DLD1 (cell line): ENCODE results near the gene TP53.

Experiments used
- in situ Hi-C: cut with HindIII; loops from 2 replicates; pipeline ENCODE4 v1.10.0; 2017; ENCODE audit warnings: low sequenced_read_pairs

Gene TP53

GRCh38 chr17:7707446-7707845 is 20.2 kb upstream of the TP53 start:
- in situ Hi-C loops = no loop called here

GRCh38 chr17:7706631-7707354 is 19.5 kb upstream of the TP53 start:
- in situ Hi-C loops = no loop called here

DNA sequence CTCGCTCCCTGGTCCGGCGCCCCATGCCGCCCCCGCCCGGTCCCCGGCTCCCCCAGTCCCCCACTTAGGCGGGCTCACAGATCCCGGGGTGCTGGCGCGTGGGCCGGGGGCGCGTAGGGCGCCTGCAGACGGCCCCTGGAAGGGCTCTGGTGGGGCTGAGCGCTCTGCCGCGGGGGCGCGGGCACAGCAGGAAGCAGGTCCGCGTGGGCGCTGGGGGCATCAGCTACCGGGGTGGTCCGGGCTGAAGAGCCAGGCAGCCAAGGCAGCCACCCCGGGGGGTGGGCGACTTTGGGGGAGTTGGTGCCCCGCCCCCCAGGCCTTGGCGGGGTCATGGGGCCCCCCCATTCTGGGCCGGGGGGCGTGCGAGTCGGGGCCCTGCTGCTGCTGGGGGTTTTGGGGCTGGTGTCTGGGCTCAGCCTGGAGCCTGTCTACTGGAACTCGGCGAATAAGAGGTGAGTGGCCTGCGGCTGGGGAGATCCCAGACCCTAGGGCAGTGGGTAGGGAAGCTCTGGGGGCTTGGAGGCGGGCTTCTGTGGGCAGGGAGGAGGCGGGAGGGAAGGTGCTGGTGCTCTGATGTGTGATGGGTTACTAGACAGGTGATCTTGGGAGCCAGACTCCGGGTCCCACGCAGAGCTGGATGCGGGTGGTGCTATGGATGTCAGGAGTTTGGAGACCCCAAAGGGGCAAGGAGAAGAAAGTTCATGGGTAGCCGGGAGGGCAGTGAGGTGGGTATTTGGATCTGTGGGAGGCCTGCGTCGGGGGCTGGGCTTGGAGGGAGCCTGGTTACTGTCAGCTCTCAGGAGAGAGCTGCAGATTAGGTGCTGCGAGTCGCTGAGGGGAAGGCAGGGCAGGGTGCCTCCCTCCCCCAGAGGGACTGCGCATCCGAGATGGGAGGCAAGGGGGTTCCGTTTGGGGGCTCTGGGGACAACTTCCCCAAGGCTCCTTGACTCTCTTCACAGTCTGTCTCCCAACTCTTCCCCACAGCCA is 18.3 kb upstream of the TP53 start:
- in situ Hi-C loops = no loop called here

DNA sequence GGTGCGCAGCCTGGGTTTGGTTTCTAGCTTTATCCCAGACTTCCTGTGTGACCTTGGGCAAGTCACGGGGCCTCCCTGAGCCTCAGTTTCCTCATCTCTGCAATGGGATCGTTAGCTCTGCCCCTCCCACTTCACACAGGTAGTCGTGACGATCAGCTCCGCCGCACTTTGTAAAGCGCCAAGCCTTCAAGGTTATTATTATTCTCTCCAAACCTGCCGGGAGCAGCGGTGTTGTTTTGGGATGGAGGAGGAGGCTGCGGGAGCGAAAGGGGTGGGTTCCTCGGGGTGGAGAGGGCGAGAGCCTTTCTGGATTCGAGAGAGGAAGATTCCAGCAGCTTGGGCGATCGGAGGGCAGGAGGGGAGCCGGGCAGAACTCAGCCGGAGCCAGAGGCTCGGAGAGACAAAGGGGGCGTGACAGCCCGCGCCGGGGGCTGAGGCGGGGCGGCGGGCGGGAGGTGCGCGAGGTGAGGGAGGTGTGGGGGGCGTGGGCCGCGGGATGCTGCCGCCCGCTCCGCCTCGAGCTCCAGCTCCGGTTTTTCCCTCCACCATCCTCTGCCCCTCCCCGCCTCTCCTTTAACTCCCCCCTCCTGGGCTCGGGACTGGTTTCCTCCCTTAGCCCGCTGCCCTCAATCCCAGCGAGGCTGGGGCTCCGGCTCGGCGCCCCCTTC is 17.4 kb upstream of the TP53 start, which contains the start of gene EFNB3:
Gene EFNB3 (plus strand): TSS at position 602 of the 668 bp plus-strand sequence. CDS start 397 bp downstream, outside the sequence.
- in situ Hi-C loops = no loop called here

GRCh38 chr17:7703584-7704479 is 16.5 kb upstream of the TP53 start:
- in situ Hi-C loops = no loop called here

- in situ Hi-C loops = no loop called here
Observed at GRCh38 chr17:7702776-7703175, 15.5 kb upstream of the TP53 start.

DNA sequence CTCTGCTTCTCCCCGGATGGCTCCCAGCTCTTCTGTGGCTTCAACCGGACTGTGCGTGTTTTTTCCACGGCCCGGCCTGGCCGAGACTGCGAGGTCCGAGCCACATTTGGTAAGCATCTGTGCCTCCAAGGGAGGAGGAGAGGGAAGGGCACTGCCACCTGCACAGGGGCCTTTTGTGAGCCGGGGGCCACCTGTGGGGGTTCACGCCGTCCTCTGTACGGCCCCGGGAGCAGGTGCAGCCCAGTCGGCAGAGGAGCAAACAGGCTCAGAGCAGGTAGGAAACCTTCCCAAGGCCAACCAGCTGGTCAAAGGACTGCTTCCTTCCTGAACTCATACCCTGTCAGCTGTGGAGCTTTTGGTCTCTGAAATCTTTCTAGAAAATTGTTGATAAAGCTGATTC is 14.4 kb upstream of the TP53 start:
- in situ Hi-C loops = no loop called here

DNA sequence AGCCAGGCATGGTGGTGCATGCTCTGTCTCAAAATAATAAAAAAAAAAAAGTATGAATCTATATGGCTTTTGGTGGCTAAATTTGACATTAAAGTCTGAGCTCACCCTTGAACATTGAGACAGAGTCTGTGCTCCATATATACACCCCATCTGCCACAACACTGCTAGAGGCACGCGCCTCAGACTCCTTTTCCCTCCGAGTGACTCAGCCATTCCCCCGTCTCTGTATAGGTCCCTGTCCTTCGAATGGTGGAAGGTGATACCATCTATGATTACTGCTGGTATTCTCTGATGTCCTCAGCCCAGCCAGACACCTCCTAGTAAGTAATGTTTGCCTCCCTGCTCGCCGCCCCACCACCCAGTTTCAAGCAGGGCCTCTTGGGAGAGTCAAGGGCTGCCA is 13.2 kb upstream of the TP53 start:
- in situ Hi-C loops = no loop called here

DNA sequence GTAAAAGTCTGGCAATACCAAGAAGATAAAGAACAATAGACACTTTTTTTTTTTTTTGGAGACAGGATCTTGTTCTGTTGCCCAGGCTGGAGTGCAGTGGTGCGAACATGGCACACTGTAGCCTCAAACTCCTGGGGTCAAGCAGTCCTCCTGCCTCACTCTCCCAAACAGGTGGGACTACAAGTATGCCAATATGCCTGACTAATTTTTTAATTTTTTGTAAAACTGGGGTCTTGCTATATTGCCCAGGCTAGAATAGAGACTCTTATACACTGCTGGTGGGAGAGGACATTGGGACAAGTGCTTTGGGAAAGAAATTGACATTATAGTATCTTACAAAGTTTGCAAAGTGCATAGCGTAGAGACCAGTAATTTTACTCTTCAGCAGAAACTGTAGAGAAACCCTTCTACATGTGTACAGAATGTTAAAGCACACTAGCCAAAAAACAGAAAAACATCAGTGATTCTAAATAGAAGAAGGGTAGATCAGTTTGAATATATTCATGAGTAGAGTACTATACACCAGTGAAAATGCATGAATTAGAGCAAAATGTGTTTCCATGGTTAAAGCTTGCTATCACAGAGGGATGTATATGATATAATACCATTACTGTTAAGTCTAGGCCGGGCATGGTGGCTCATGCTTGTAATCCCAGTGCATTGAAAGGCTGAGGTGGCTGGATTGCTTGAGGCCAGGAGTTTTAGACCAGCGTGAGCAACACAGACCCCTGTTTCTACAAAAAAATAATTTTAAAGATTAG is 10.7 kb upstream of the TP53 start:
- in situ Hi-C loops = no loop called here

- in situ Hi-C loops = no loop called here
Observed at GRCh38 chr17:7695586-7695985, 8.3 kb upstream of the TP53 start.

DNA sequence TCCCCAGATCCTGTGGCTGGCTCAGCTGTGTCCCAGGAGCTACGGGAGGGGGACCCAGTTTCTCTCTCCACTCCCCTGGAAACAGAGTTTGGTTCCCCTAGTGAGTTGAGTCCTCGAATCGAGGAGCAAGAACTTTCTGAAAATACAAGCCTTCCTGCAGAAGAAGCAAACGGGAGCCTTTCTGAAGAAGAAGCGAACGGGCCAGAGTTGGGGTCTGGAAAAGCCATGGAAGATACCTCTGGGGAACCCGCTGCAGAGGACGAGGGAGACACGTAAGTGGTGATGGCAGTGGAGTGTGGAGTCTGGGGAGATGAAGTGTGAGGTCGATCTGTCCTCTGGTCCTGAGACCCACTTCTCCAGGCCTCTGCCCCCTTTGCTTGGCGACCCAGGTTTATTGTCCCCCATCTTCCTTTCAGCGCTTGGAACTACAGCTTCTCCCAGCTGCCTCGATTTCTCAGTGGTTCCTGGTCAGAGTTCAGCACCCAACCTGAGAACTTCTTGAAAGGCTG is 1.6 kb upstream of the TP53 start:
- in situ Hi-C loops = no loop called here

- in situ Hi-C loops = no loop called here
Observed at GRCh38 chr17:7687908-7688807, 868 bp upstream of the TP53 start, which contains the start of gene WRAP53. Gene WRAP53, plus strand, starts transcription at chr17:7688477. Its CDS starts 172 bp downstream, at chr17:7688649.

- in situ Hi-C loops = no loop called here
Observed at GRCh38 chr17:7686222-7687071, 843 bp downstream of the TP53 start.

DNA sequence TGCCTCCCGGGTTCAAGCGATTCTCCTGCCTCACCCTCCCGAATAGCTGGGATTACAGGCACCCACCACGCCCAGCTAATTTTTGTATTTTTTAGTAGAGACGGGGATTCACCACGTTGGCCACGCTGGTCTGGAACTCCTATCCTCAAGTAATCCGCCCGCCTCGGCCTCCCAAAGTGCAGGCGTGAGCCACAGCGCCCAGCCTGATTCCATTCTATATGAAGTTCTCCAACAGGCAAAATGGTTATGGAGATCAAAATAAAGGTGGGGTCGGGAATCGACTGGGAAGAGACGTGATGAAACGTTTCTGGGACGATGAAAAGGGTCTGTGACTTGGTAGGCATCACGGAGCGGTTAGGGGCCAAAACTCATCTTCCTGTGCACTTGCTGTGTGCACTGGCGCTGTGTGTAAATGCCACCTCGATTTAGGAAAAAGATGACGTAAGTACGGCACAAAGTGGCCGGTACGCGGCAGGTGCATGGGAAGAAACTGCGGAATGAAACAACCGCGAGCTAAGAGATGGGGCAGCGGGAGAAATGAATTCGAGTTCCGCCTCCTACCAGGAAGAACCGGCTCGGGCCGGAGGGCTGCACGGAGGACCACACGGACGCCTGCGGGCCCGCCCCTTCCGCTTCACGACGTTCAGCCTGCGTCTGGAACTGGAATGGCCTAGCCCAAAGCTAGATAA is 1.6 kb downstream of the TP53 start:
- in situ Hi-C loops = no loop called here

GRCh38 chr17:7684851-7685532 is 2.3 kb downstream of the TP53 start:
- in situ Hi-C loops = no loop called here

GRCh38 chr17:7677388-7678067 is 9.8 kb downstream of the TP53 start:
- in situ Hi-C loops = no loop called here
